Left lung (tissue), 10 donors: Measurements from ENCODE around the gene ENOX1. TPM values are rescaled to one million over a fixed set of nuclear protein-coding genes. Genes with fewer than 3 reads are reported as not detected.

Experiments used
- ATAC-seq: fragments of 200-7000 bp; cut with Tn5 transposase; one replicate; pipeline ENCODE4 v1.9.1; 2020; ENCODE audit warnings: moderate library complexity
- DNase-seq, 4 donors: peaks; one replicate each; pipeline ENCODE4 v3.0.0-alpha.2; 2013 to 2020
- H3K27ac ChIP-seq, 2 donors: fragments of 200-600 bp; sonication (generic) in 1 of 2; one replicate each; pipeline versions ENCODE4 v1.5.0 to v1.8.0; 2020 to 2021
- H3K27me3 ChIP-seq, 2 donors: fragments of 200-600 bp; sonication (generic) in 1 of 2; one replicate each; pipeline versions ENCODE4 v1.5.0 to v1.8.0; 2020 to 2021
- H3K36me3 ChIP-seq, 2 donors: fragments of 200-600 bp; sonication (generic) in 1 of 2; one replicate each; pipeline versions ENCODE4 v1.5.0 to v1.8.0; 2020 to 2021
- H3K4me1 ChIP-seq, 2 donors: fragments of 200-600 bp; one replicate each; pipeline ENCODE4 v1.8.0; 2021
- H3K4me3 ChIP-seq, 2 donors: fragments of 200-600 bp; sonication (generic) in 1 of 2; one replicate each; pipeline versions ENCODE4 v1.5.0 to v1.8.0; 2020 to 2021; ENCODE audit warnings: mild to moderate bottlenecking in 1 of 2
- H3K9me3 ChIP-seq, 2 donors: fragments of 200-600 bp; sonication (generic) in 1 of 2; one replicate each; pipeline versions ENCODE4 v1.5.0 to v1.8.0; 2020 to 2021
- CTCF ChIP-seq, 2 donors: fragments of 200-600 bp; sonication (generic) in 1 of 2; IDR thresholded peaks; one replicate each; pipeline versions ENCODE4 v1.5.0 to v1.8.0; 2021; ENCODE audit warnings: antibody characterized with exemption in 2 of 2
- intact Hi-C, 2 donors: fragments of 100-400 bp; cut with DNase I; formaldehyde crosslinking; loops; one replicate each; pipeline versions ENCODE4 v1.11.2 to v1.14.2; 2022
- polyA plus RNA-seq, 6 donors: library from polyadenylated mRNA; unstranded; fragments of 120-200 nt; gene quantifications; one replicate each; pipeline ENCODE4 v1.2.1, GENCODE V29; 2013; ENCODE audit not compliant: insufficient read length in 6 of 6
- total RNA-seq, 2 donors: library from RNA; stranded (reverse); fragmentation: NEBNext Ultra II Directional; extraction: Animal tissue kit (Norgen Biotek cat#: 25700); gene quantifications; one replicate each; pipeline ENCODE4 v1.2.1, GENCODE V29; 2021
- donor health status: DM: no; HTN: yes; CAD: no.
- donor health status: DM: no; HTN: no; CAD: no.

Gene ENOX1
- total and polyA plus RNA-seq, 8 donors: 1.5 to 9.0 (median 6.8) TPM

- Histone ChIP-seq H3K36me3 (no peaks in the 10 kb centered on the region), H3K4me1 (no peaks in the 10 kb centered on the region), H3K27ac (no peak overlapping the region), H3K4me3 (no peak overlapping the region), H3K9me3 (no peaks in the 10 kb centered on the region), H3K27me3 (no peaks in the 10 kb centered on the region)
- no peak for TF ChIP-seq CTCF (IDR thresholded peaks at IDR 0.05)
- DNase-seq: no peak
- ATAC-seq: no peak
- intact Hi-C loops: no loop called here
These were observed 36.2 kb upstream of the ENOX1 start for GRCh38 chr13:43822969-43823368.

GRCh38 chr13:43816401-43816889 lies 29.7 kb upstream of the ENOX1 start:
- no peaks in the 10 kb centered on the region for H3K4me1 ChIP-seq

GRCh38 chr13:43815204-43815603 lies 28.4 kb upstream of the ENOX1 start:
- Histone ChIP-seq H3K27me3 (no peaks in the 10 kb centered on the region), H3K9me3 (no peaks in the 10 kb centered on the region), H3K27ac (no peak overlapping the region), H3K4me1 (no peaks in the 10 kb centered on the region), H3K36me3 (no peaks in the 10 kb centered on the region), H3K4me3 (no peak overlapping the region)
- TF ChIP-seq CTCF (IDR thresholded peaks at IDR 0.05): no peak
- DNase-seq: no peak
- intact Hi-C loops: no loop called here
- peak; percentile 49 for ATAC-seq

More at GRCh38 chr13:43816401-43816889, 29.7 kb upstream of the ENOX1 start:
- ATAC-seq (no peak), DNase-seq (no peak)
- TF ChIP-seq CTCF (IDR thresholded peaks at IDR 0.05): no peak
- H3K9me3 ChIP-seq: no peaks in the 10 kb centered on the region
- intact Hi-C loops: no loop called here
- H3K36me3 ChIP-seq: no peaks in the 10 kb centered on the region
- no peaks in the 10 kb centered on the region for H3K27me3 ChIP-seq
- no peak overlapping the region for H3K4me3 ChIP-seq
- H3K27ac ChIP-seq: no peak overlapping the region

- intact Hi-C loops: no loop called here
- no peak for TF ChIP-seq CTCF (IDR thresholded peaks at IDR 0.05)
- ATAC-seq: no peak
These were observed 21.9 kb upstream of the ENOX1 start for GRCh38 chr13:43808676-43809075.

GRCh38 chr13:43805681-43806128 lies 18.9 kb upstream of the ENOX1 start:
- no peak for DNase-seq
- TF ChIP-seq CTCF (IDR thresholded peaks at IDR 0.05): no peak
- intact Hi-C loops: no loop called here
- Histone ChIP-seq H3K27me3 (no peaks in the 10 kb centered on the region), H3K4me3 (no peak overlapping the region), H3K4me1 (no peaks in the 10 kb centered on the region), H3K9me3 (no peaks in the 10 kb centered on the region), H3K36me3 (no peaks in the 10 kb centered on the region), H3K27ac (no peak overlapping the region)
- ATAC-seq: no peak

More at GRCh38 chr13:43808676-43809075, 21.9 kb upstream of the ENOX1 start:
- Histone ChIP-seq H3K27ac (no peak overlapping the region), H3K9me3 (no peaks in the 10 kb centered on the region), H3K4me3 (no peak overlapping the region), H3K4me1 (no peaks in the 10 kb centered on the region), H3K36me3 (no peaks in the 10 kb centered on the region), H3K27me3 (no peaks in the 10 kb centered on the region)
- no peak for DNase-seq
